SW480 (cell line): ENCODE measurements around the gene TPSB2.
"Not testable (repeated sequence)": the region's sequence is repeated elsewhere in the genome, so short reads cannot be mapped to it uniquely, and the experiment has no call there.

Experiments used
- DNase-seq: peaks from one replicate; pipeline ENCODE4 v3.0.0-alpha.2; 2016; ENCODE audit warnings: low spot score

The TPSB2 gene

GRCh38 chr16:1240436-1240835 is 10.5 kb upstream of the TPSB2 start, which contains the start of gene TPSAB1:
TPSAB1 (plus strand) TSS chr16:1240705; CDS start chr16:1240939, 234 bp downstream.
- not testable (repeated sequence) for DNase-seq

- DNase-seq = not testable (repeated sequence)
Observed at GRCh38 chr16:1239575-1239974, 9.6 kb upstream of the TPSB2 start.

- DNase-seq = not testable (repeated sequence)
Observed at GRCh38 chr16:1238909-1239308, 8.9 kb upstream of the TPSB2 start.

GRCh38 chr16:1237990-1238389 is 8.0 kb upstream of the TPSB2 start:
- no peak for DNase-seq

- DNase-seq = not testable (repeated sequence)
Observed at GRCh38 chr16:1236659-1237058, 6.7 kb upstream of the TPSB2 start.

- DNase-seq = not testable (repeated sequence)
Observed at GRCh38 chr16:1232049-1232748, 2.2 kb upstream of the TPSB2 start.

GRCh38 chr16:1231301-1231700 is 1.3 kb upstream of the TPSB2 start:
- not testable (repeated sequence) for DNase-seq

- not testable (repeated sequence) for DNase-seq
Observed at GRCh38 chr16:1230471-1231212, 658 bp upstream of the TPSB2 start.

GRCh38 chr16:1229476-1229875 is 508 bp downstream of the TPSB2 start:
- DNase-seq = not testable (repeated sequence)

- DNase-seq = not testable (repeated sequence)
Observed at GRCh38 chr16:1228227-1228626, 1.8 kb downstream of the TPSB2 start.

GRCh38 chr16:1226692-1227091 is 3.3 kb downstream of the TPSB2 start:
- not testable (repeated sequence) for DNase-seq

- DNase-seq = peak; percentile 41
Observed at GRCh38 chr16:1225728-1226311, 4.2 kb downstream of the TPSB2 start.

GRCh38 chr16:1225051-1225451 is 4.9 kb downstream of the TPSB2 start, which contains the start of gene TPSG1:
TPSG1 (minus strand) TSS chr16:1225268; CDS start chr16:1225252, 16 bp downstream.
- DNase-seq = no peak

GRCh38 chr16:1224558-1224957 is 5.4 kb downstream of the TPSB2 start:
- no peak for DNase-seq

- DNase-seq = no peak
Observed at GRCh38 chr16:1223355-1224214, 6.4 kb downstream of the TPSB2 start.

- no peak for DNase-seq
Observed at GRCh38 chr16:1222553-1223354, 7.2 kb downstream of the TPSB2 start.

GRCh38 chr16:1221628-1222552 is 8.1 kb downstream of the TPSB2 start:
- no peak for DNase-seq

- no peak for DNase-seq
Observed at GRCh38 chr16:1220841-1221627, 8.9 kb downstream of the TPSB2 start.

GRCh38 chr16:1220098-1220728 is 9.8 kb downstream of the TPSB2 start:
- no peak for DNase-seq
